ENCODE results near the gene RHO.

DNA sequence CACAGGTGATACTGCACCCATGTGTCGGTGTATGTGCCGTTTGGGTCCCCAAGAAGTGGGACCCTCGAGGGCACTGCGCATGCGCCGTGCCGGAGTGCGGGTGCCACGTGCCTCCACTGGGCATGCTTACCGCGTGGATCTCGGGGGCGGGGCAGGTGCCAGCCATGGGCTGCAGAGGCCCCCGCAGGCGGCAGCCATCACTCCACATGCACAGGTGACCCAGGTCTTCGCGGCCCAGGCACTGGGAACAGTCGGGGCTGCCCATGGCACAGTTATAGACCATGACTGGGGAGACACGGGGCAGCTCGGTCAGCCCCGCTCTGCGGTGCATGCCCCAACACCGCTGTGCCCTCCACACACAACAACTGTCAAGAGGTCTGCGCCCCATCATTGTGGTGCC, 45.8 kb downstream of the RHO start:
- peak; percentile 13 for TF ChIP-seq POLR2AphosphoS5 (IDR thresholded peaks at IDR 0.05; ENCODE audit: insufficient read depth, low read depth, low read length)
- TF ChIP-seq EZH2 (IDR thresholded peaks at IDR 0.05; ENCODE audit: borderline replicate concordance, low read depth, low read length, severe bottlenecking): no peak

All from endothelial cell of umbilical vein (primary cell).